ENCODE results near the gene LYPLAL1. TPM values are rescaled to one million over a fixed set of nuclear protein-coding genes. Genes with fewer than 3 reads are reported as not detected.
"Not testable (repeated sequence)": the region's sequence is repeated elsewhere in the genome, so short reads cannot be mapped to it uniquely, and the experiment has no call there.

LYPLAL1 gene
- total RNA-seq, 2 experiments from 2014 or later, result 19.0 to 19.7 TPM

- peaks cover 43% of the 10 kb centered on the region for H3K4me1 Mint-ChIP-seq
- CTCF ChIA-PET, result no interaction called here
These were observed 958 bp downstream of the LYPLAL1 start for GRCh38 chr1:219174460-219175211.

DNA sequence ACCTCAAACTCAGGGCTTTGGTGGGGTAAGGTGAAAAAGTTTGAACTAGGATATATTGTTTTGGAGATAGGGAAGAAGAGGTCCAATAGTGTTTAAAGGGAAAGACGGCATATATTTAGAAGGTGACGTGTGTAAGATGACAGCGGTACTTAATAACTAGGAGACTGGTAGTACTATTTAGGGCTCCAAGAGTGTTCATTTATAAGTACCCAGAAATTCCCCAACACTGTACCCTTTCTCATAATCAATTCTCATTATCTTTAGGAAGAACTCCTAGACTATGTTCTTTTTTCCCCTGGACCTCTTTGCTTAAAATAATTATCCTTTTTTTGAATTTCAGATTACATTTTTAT lies 1.5 kb downstream of the LYPLAL1 start:
- CTCF ChIA-PET, result no interaction called here
- POLR2A ChIA-PET, result interaction anchor here (1.0 to 2.4 kb wide), 3 partner anchors 10 to 17 kb away, joined by 3 to 20 read pairs (median 4); no protein-coding TSS in a partner anchor
- Mint-ChIP-seq H3K27me3 (no peaks in the 10 kb centered on the region), H3K27ac (no peak overlapping the region), H3K4me1 (peaks cover 43% of the 10 kb centered on the region), H3K36me3 (ENCODE audit: low read depth) (peaks cover 34% of the 10 kb centered on the region), H3K4me3 (peak overlapping the region; percentile 99), H3K9me3 (peaks cover 1% of the 10 kb centered on the region)
- no peak for DNase-seq

More at GRCh38 chr1:219174460-219175211, 958 bp downstream of the LYPLAL1 start:
- Mint-ChIP-seq H3K27me3 (no peaks in the 10 kb centered on the region), H3K4me3 (peak overlapping the region; percentile 99), H3K36me3 (ENCODE audit: low read depth) (peaks cover 30% of the 10 kb centered on the region), H3K27ac (peak overlapping the region; percentile 93), H3K9me3 (peaks cover 1% of the 10 kb centered on the region)
- DNase-seq, result peak; percentile 23
- POLR2A ChIA-PET, result interaction anchor here (1.0 to 2.4 kb wide), 4 partner anchors 11 to 17 kb away, joined by 3 to 20 read pairs (median 4); no protein-coding TSS in a partner anchor

DNA sequence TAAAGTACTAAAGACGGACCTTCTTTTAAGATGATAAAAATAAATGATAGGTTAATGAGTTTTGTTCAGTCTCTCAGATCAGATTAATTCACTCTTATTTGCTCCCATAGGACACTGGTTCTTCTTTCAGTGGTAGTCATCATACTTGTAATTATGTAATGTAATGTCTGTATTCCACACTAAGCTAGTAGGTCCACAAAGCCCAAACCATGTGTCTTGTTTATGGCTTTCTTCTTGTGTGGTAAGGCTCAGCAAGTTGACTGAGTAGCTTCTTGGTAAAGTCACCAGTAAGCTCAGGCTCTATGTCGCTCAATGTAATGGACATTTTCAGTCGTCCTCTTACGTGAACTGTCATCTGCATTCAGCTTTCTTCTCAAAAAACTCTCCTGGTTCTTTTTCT lies 2.5 kb downstream of the LYPLAL1 start:
- ChIA-PET CTCF (no interaction called here), POLR2A (no interaction called here)
- H3K27me3 Mint-ChIP-seq, result no peaks in the 10 kb centered on the region
- no peak for DNase-seq
- no peak overlapping the region for H3K4me3 Mint-ChIP-seq
- H3K36me3 Mint-ChIP-seq (ENCODE audit: low read depth), result peaks cover 39% of the 10 kb centered on the region
- no peak overlapping the region for H3K27ac Mint-ChIP-seq
- H3K4me1 Mint-ChIP-seq, result peaks cover 41% of the 10 kb centered on the region
- peaks cover 1% of the 10 kb centered on the region for H3K9me3 Mint-ChIP-seq

GRCh38 chr1:219177363-219177762 lies 3.7 kb downstream of the LYPLAL1 start:
- CTCF ChIA-PET, result no interaction called here
- POLR2A ChIA-PET, result no interaction called here
- Mint-ChIP-seq H3K4me1 (peaks cover 39% of the 10 kb centered on the region), H3K36me3 (ENCODE audit: low read depth) (peaks cover 43% of the 10 kb centered on the region), H3K27me3 (no peaks in the 10 kb centered on the region), H3K4me3 (no peak overlapping the region), H3K27ac (no peak overlapping the region), H3K9me3 (peaks cover 1% of the 10 kb centered on the region)
- DNase-seq, result no peak

DNA sequence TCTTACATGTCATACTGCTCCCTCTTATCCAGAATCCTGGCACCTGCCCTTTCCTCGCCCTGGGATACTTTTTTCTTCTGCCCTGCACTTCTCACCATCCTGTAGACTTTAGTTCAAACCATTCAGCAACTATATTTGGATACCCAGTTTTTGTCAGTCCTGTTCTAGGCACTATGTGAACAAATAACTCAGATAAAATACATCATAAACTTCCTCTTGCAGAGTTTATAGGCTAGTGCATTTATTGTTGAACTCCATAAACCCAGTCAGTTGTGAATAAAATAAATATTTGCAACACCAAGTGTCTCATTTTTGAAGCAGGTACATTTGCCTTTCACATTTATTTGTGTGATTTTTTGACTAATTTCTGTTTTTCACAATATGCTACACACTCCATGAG lies 4.3 kb downstream of the LYPLAL1 start:
- H3K9me3 Mint-ChIP-seq, result no peaks in the 10 kb centered on the region
- ChIA-PET POLR2A (no interaction called here), CTCF (no interaction called here)
- no peak overlapping the region for H3K4me3 Mint-ChIP-seq
- peaks cover 48% of the 10 kb centered on the region for H3K36me3 Mint-ChIP-seq (ENCODE audit: low read depth)
- H3K27ac Mint-ChIP-seq, result no peak overlapping the region
- peaks cover 35% of the 10 kb centered on the region for H3K4me1 Mint-ChIP-seq
- no peaks in the 10 kb centered on the region for H3K27me3 Mint-ChIP-seq
- no peak for DNase-seq

DNA sequence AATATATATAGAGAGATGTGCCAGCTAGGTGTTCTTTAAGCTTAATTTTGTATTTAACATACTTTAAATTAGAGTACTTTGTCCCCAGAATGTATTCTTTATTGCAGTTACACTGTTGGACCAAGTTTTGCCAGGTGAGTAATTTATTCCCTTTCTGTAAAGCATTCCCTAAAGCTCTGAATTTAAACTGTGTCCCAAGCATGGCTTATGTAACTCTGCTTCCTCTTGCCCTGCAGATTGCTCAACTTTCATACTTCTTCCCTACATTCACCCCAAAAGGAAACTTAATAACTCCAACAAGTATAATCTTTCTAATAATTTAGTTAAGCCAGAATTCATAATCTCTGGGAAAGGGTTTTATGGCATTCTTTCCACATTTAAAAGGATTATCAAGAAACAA lies 5.6 kb downstream of the LYPLAL1 start:
- ChIA-PET CTCF (no interaction called here), POLR2A (no interaction called here)
- H3K4me3 Mint-ChIP-seq, result no peak overlapping the region
- H3K9me3 Mint-ChIP-seq, result no peaks in the 10 kb centered on the region
- no peak overlapping the region for H3K27ac Mint-ChIP-seq
- peaks cover 51% of the 10 kb centered on the region for H3K36me3 Mint-ChIP-seq (ENCODE audit: low read depth)
- H3K27me3 Mint-ChIP-seq, result no peaks in the 10 kb centered on the region
- H3K4me1 Mint-ChIP-seq, result peaks cover 28% of the 10 kb centered on the region
- DNase-seq, result no peak

DNA sequence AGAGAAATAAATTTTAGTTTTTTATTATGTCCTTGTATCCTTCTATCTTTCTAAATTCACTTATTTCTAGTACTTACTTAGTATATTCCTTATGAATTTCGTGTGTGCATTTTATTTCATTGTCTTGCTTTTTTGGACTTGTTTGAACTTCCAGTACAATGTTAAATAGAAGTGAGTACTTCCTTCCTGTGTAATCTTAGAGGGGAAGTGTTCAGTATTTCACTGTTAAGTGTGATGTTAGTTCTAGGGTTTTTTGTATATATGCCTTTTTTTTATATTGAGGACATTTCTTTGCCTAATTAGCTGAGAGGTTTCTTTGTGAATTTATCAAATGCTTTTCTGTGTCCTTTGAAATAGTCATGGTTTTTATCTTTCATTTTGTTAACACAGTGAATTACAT lies 10.7 kb downstream of the LYPLAL1 start:
- H3K27me3 Mint-ChIP-seq, result no peaks in the 10 kb centered on the region
- DNase-seq, result no peak
- ChIA-PET POLR2A (interaction anchor here (1.7 kb wide), 1 partner anchor 10 kb away, joined by 4 read pairs; the partner anchor contains the start of gene LYPLAL1), CTCF (no interaction called here)
- peaks cover 16% of the 10 kb centered on the region for H3K4me1 Mint-ChIP-seq
- H3K27ac Mint-ChIP-seq, result no peak overlapping the region
- no peak overlapping the region for H3K4me3 Mint-ChIP-seq
- no peaks in the 10 kb centered on the region for H3K9me3 Mint-ChIP-seq
- peaks cover 33% of the 10 kb centered on the region for H3K36me3 Mint-ChIP-seq (ENCODE audit: low read depth)

DNA sequence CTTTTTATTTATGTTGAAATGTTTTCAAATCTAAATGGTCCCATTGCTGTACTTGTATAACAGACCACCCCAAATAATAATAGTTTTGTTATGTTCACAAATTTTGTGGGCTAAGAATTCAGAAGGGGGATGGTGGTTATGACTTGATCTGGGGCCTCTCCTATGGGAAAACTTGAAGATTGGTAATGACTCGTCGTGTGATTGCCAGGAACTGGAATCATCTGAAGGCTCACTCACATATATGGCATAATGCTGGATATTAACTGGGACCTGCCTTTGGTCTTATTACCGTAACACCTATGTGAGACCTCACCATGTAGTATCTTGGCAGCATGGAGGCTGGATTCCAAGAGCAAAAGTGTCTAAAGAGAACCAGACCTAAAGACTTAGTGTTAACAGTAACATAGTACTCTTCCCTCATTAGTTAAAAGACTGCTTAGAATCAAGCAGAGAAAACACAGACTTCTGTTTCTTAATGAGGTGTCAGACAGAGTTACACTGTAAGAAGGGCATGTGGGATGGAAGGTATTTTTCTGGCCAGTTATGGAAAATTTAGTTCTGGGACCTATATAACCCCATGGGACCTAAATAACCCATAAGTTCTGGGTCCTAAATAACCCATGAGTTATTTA lies 11.9 kb downstream of the LYPLAL1 start:
- no peak overlapping the region for H3K4me3 Mint-ChIP-seq
- ChIA-PET CTCF (no interaction called here), POLR2A (interaction anchor here (1.7 kb wide), 1 partner anchor 11 kb away, joined by 4 read pairs; the partner anchor contains the start of gene LYPLAL1)
- no peaks in the 10 kb centered on the region for H3K27me3 Mint-ChIP-seq
- H3K9me3 Mint-ChIP-seq, result no peaks in the 10 kb centered on the region
- H3K27ac Mint-ChIP-seq, result no peak overlapping the region
- peaks cover 21% of the 10 kb centered on the region for H3K4me1 Mint-ChIP-seq
- no peak for DNase-seq
- peaks cover 25% of the 10 kb centered on the region for H3K36me3 Mint-ChIP-seq (ENCODE audit: low read depth)

DNA sequence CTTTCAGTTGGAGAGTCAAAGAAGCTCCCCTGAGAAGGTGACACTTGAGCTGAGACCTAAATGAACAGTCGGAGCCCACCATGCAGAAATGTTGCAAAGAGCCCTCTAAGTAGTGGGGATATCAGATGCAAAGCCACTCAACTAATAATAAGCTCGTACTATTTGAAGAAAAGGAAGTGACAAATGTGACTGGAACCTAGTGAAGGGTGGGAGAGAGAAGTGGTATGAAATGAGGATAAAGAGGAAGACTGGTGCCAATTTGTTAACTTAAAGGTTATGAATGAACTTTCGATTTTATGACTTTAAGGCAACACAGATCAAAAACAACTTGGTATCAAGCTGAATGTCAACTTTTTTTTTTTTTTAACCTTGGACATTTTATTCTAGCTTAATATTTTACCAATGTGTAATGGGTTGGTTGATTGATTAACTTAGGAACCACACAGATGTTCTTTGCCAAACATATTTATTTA lies 14.7 kb downstream of the LYPLAL1 start:
- ChIA-PET CTCF (interaction anchor here (0.7 to 1.2 kb wide), 2 partner anchors 15 to 867 kb away, joined by 4 to 7 read pairs; partner anchors contain the start of gene LYPLAL1), POLR2A (interaction anchor here (1.5 to 3.3 kb wide), 2 partner anchors 14 to 876 kb away, joined by 4 to 20 read pairs; partner anchors contain the start of gene LYPLAL1)
- H3K36me3 Mint-ChIP-seq (ENCODE audit: low read depth), result peaks cover 15% of the 10 kb centered on the region
- H3K4me1 Mint-ChIP-seq, result peaks cover 21% of the 10 kb centered on the region
- no peaks in the 10 kb centered on the region for H3K9me3 Mint-ChIP-seq
- no peak overlapping the region for H3K4me3 Mint-ChIP-seq
- no peak for DNase-seq
- no peaks in the 10 kb centered on the region for H3K27me3 Mint-ChIP-seq
- H3K27ac Mint-ChIP-seq, result no peak overlapping the region

- H3K4me3 Mint-ChIP-seq, result no peak overlapping the region
- no peaks in the 10 kb centered on the region for H3K9me3 Mint-ChIP-seq
- peaks cover 20% of the 10 kb centered on the region for H3K4me1 Mint-ChIP-seq
- H3K27ac Mint-ChIP-seq, result no peak overlapping the region
- no peak for DNase-seq
- ChIA-PET CTCF (interaction anchor here (1.2 kb wide), 1 partner anchor 16 kb away, joined by 7 read pairs; the partner anchor contains the start of gene LYPLAL1), POLR2A (interaction anchor here (1.5 to 3.3 kb wide), 2 partner anchors 15 to 877 kb away, joined by 4 to 20 read pairs; partner anchors contain the start of gene LYPLAL1)
- peaks cover 15% of the 10 kb centered on the region for H3K36me3 Mint-ChIP-seq (ENCODE audit: low read depth)
- no peaks in the 10 kb centered on the region for H3K27me3 Mint-ChIP-seq
These were observed 15.5 kb downstream of the LYPLAL1 start for GRCh38 chr1:219189021-219189824.

GRCh38 chr1:219189952-219190351 lies 16.3 kb downstream of the LYPLAL1 start:
- POLR2A ChIA-PET, result interaction anchor here (3.3 kb wide), 1 partner anchor 16 kb away, joined by 20 read pairs; the partner anchor contains the start of gene LYPLAL1
- Mint-ChIP-seq H3K36me3 (ENCODE audit: low read depth) (peaks cover 12% of the 10 kb centered on the region), H3K27ac (no peak overlapping the region), H3K4me1 (peaks cover 17% of the 10 kb centered on the region), H3K9me3 (no peaks in the 10 kb centered on the region), H3K4me3 (no peak overlapping the region), H3K27me3 (no peaks in the 10 kb centered on the region)
- CTCF ChIA-PET, result no interaction called here
- DNase-seq, result no peak

DNA sequence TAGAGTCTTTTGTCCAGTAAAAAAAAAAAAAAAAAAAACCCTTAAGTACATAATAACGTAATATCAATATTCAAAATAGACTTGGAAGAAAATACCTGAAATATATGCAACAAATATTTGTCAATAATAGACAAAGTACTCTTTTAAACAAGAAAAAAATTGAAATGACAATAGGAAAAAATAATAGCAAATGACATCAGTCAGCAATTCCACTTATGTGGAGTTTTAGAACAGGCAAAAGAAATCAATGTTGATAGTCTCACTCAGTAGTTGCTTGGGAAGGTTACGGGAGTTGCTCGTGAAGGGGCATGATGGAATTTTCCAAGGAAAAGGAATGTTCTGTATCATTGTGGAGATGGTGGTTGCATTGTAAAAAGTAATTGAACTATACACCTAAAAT lies 16.9 kb downstream of the LYPLAL1 start:
- ChIA-PET POLR2A (interaction anchor here (3.3 kb wide), 1 partner anchor 16 kb away, joined by 20 read pairs; the partner anchor contains the start of gene LYPLAL1), CTCF (no interaction called here)
- DNase-seq, result no peak
- no peaks in the 10 kb centered on the region for H3K9me3 Mint-ChIP-seq
- peaks cover 17% of the 10 kb centered on the region for H3K4me1 Mint-ChIP-seq
- no peaks in the 10 kb centered on the region for H3K27me3 Mint-ChIP-seq
- H3K36me3 Mint-ChIP-seq (ENCODE audit: low read depth), result peaks cover 13% of the 10 kb centered on the region
- no peak overlapping the region for H3K27ac Mint-ChIP-seq
- H3K4me3 Mint-ChIP-seq, result no peak overlapping the region

- DNase-seq, CTCF ChIA-PET, H3K27me3 Mint-ChIP-seq, POLR2A ChIA-PET, H3K4me1 Mint-ChIP-seq, H3K27ac Mint-ChIP-seq, H3K9me3 Mint-ChIP-seq, H3K4me3 Mint-ChIP-seq: not testable (repeated sequence)
- peaks cover 17% of the 10 kb centered on the region for H3K36me3 Mint-ChIP-seq (ENCODE audit: low read depth)
These were observed 22.2 kb downstream of the LYPLAL1 start for GRCh38 chr1:219195833-219196232.
